ENCODE data around the gene RBP3.

RBP3 gene

GRCh38 chr10:47359101-47359500 is 10.9 kb downstream of the RBP3 start:
- no peak for FAIRE-seq

GRCh38 chr10:47359626-47360418 is 11.7 kb downstream of the RBP3 start:
- FAIRE-seq, result no peak

- FAIRE-seq, result no peak
Measured at GRCh38 chr10:47360419-47361040, 12.4 kb downstream of the RBP3 start.

GRCh38 chr10:47361293-47361692 is 13.1 kb downstream of the RBP3 start:
- no peak for FAIRE-seq

- no peak for FAIRE-seq
Measured at GRCh38 chr10:47362199-47362598, 14.0 kb downstream of the RBP3 start.

GRCh38 chr10:47363781-47364180 is 15.6 kb downstream of the RBP3 start:
- FAIRE-seq, result no peak

- FAIRE-seq, result no peak
Measured at GRCh38 chr10:47364366-47364765, 16.2 kb downstream of the RBP3 start.

- FAIRE-seq, result no peak
Measured at GRCh38 chr10:47364911-47365310, 16.7 kb downstream of the RBP3 start.

GRCh38 chr10:47365431-47366180 is 17.4 kb downstream of the RBP3 start:
- FAIRE-seq, result no peak

GRCh38 chr10:47366181-47366631 is 18.0 kb downstream of the RBP3 start:
- FAIRE-seq, result no peak

- FAIRE-seq, result no peak
Measured at GRCh38 chr10:47366731-47367460, 18.7 kb downstream of the RBP3 start.

GRCh38 chr10:47367646-47368045 is 19.5 kb downstream of the RBP3 start:
- no peak for FAIRE-seq

- no peak for FAIRE-seq
Measured at GRCh38 chr10:47368431-47369180, 20.4 kb downstream of the RBP3 start.

GRCh38 chr10:47369251-47369894 is 21.2 kb downstream of the RBP3 start:
- no peak for FAIRE-seq

GRCh38 chr10:47370015-47370767 is 22.0 kb downstream of the RBP3 start:
- no peak for FAIRE-seq

GRCh38 chr10:47370878-47371277 is 22.7 kb downstream of the RBP3 start:
- FAIRE-seq, result no peak

GRCh38 chr10:47371629-47372485 is 23.7 kb downstream of the RBP3 start:
- no peak for FAIRE-seq

GRCh38 chr10:47372726-47373125 is 24.6 kb downstream of the RBP3 start:
- no peak for FAIRE-seq

- FAIRE-seq, result no peak
Measured at GRCh38 chr10:47374611-47375536, 26.7 kb downstream of the RBP3 start.
